Smooth muscle cell (in vitro differentiated cells): Measurements from ENCODE around the gene ADIPOR2. TPM values are rescaled to one million over a fixed set of nuclear protein-coding genes. Genes with fewer than 3 reads are reported as not detected.

ENCODE experiments used
- DNase-seq: peaks from one replicate; lab custom pipeline; 2025; ENCODE audit not compliant: unreplicated experiment; lab: John Stamatoyannopoulos, UW
- H2AFZ ChIP-seq: fragments of 200-600 bp; sonication (generic); 2 replicates; pipeline ENCODE4 v1.6.0; 2016; ENCODE audit warnings: antibody characterized with exemption, low read depth, mild to moderate bottlenecking
- H3F3A ChIP-seq: fragments of 200-600 bp; sonication (generic); 2 replicates; pipeline ENCODE4 v1.6.0; 2017; ENCODE audit warnings: antibody characterized with exemption, low read depth
- H3K27ac ChIP-seq: fragments of 200-600 bp; sonication (generic); 2 replicates; pipeline ENCODE4 v1.5.1; 2016; ENCODE audit warnings: low read depth, mild to moderate bottlenecking
- H3K27me3 ChIP-seq: fragments of 200-600 bp; sonication (generic); 2 replicates; pipeline ENCODE4 v1.6.1; 2016; ENCODE audit warnings: low read depth, mild to moderate bottlenecking
- H3K36me3 ChIP-seq: fragments of 200-600 bp; sonication (generic); 2 replicates; pipeline ENCODE4 v1.5.1; 2016; ENCODE audit warnings: low read depth
- H3K4me1 ChIP-seq: fragments of 200-600 bp; sonication (generic); 2 replicates; pipeline ENCODE4 v1.5.1; 2016; ENCODE audit warnings: low read depth
- H3K4me2 ChIP-seq: fragments of 200-600 bp; sonication (generic); 2 replicates; pipeline ENCODE4 v1.6.0; 2016; ENCODE audit warnings: mild to moderate bottlenecking
- H3K4me3 ChIP-seq: fragments of 200-600 bp; sonication (generic); 2 replicates; pipeline ENCODE4 v1.5.1; 2016; ENCODE audit warnings: mild to moderate bottlenecking
- H3K79me2 ChIP-seq: fragments of 200-600 bp; sonication (generic); 2 replicates; pipeline ENCODE4 v1.6.0; 2016; ENCODE audit warnings: low read depth, mild to moderate bottlenecking
- H3K9ac ChIP-seq: fragments of 200-600 bp; sonication (generic); 2 replicates; pipeline ENCODE4 v1.6.0; 2016; ENCODE audit warnings: low read depth
- H3K9me3 ChIP-seq: fragments of 200-600 bp; sonication (generic); replicated peaks from 2 replicates; pipeline ENCODE4 v1.5.1; 2016; ENCODE audit warnings: low read depth
- H4K20me1 ChIP-seq: fragments of 200-600 bp; sonication (generic); 2 replicates; pipeline ENCODE4 v1.6.0; 2016; ENCODE audit warnings: low read depth
- WGBS: methylation state at CpG from one replicate; pipeline ENCODE4 v1.1.7; 2016; ENCODE audit warnings: low lambda C conversion rate; 5-methylcytosine and 5-hydroxymethylcytosine counted together
- polyA plus RNA-seq: library from polyadenylated mRNA; unstranded; fragments of >200 nt; fragmentation: Nextera tagmentation; extraction: Ambion mirVana; gene quantifications from 2 replicates; pipeline ENCODE4 v1.2.1, GENCODE V29; 2016
- total RNA-seq: library from RNA; depleted of rRNA; stranded (reverse); fragments of >200 nt; gene quantifications from 2 replicates; pipeline ENCODE4 v1.2.3, GENCODE V29; 2014
- TF ChIP-seq, protein P1 (sequence below): fragments of 200-600 bp; sonication (generic); IDR thresholded peaks from 2 replicates; pipeline ENCODE4 v1.5.1; 2017; ENCODE audit warnings: borderline replicate concordance, mild to moderate bottlenecking, antibody characterized with exemption; ENCODE audit not compliant: insufficient read depth, poor library complexity, severe bottlenecking

Gene ADIPOR2
- total and polyA plus RNA-seq, 2 experiments from 2014 or later, result 7.0 to 34.1 TPM

DNA sequence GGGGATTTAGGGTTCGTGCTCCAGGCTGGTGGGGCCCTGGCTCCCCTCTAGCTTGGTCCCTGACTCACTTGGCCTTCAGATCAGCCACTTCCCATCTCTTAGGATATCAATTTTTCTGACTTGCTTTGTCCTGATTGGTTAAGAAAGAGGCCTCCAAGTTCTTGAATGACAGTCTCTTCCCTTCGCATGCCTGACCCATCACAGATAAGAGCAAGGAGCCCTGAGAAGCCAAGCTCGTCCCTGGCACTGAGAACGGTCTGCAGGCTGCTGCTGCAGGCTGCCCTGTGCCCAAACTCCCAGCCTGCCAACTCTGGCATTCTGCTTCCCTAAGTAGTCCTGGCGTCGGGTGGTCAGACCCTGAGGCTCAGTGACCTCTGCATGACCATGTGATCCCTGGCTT lies 128.7 kb downstream of the ADIPOR2 start:
- 67% methylated on average over 6 of the region's 6 CpGs for WGBS
- no peaks in the 10 kb centered on the region for H3K36me3 ChIP-seq
- no peak for DNase-seq
- H3K9ac ChIP-seq, result no peak overlapping the region
- H3K4me1 ChIP-seq, result peaks cover 13% of the 10 kb centered on the region
- no peak overlapping the region for H3K27ac ChIP-seq
- H3K4me3 ChIP-seq, result no peak overlapping the region
- no peaks in the 10 kb centered on the region for H3K9me3 ChIP-seq
- no peaks in the 10 kb centered on the region for H3F3A ChIP-seq
- no peak overlapping the region for H3K4me2 ChIP-seq
- H2AFZ ChIP-seq, result no peak overlapping the region
- no peaks in the 10 kb centered on the region for H3K79me2 ChIP-seq
- no peaks in the 10 kb centered on the region for H4K20me1 ChIP-seq
- peaks cover 48% of the 10 kb centered on the region for H3K27me3 ChIP-seq
- TF ChIP-seq, protein P1, sequence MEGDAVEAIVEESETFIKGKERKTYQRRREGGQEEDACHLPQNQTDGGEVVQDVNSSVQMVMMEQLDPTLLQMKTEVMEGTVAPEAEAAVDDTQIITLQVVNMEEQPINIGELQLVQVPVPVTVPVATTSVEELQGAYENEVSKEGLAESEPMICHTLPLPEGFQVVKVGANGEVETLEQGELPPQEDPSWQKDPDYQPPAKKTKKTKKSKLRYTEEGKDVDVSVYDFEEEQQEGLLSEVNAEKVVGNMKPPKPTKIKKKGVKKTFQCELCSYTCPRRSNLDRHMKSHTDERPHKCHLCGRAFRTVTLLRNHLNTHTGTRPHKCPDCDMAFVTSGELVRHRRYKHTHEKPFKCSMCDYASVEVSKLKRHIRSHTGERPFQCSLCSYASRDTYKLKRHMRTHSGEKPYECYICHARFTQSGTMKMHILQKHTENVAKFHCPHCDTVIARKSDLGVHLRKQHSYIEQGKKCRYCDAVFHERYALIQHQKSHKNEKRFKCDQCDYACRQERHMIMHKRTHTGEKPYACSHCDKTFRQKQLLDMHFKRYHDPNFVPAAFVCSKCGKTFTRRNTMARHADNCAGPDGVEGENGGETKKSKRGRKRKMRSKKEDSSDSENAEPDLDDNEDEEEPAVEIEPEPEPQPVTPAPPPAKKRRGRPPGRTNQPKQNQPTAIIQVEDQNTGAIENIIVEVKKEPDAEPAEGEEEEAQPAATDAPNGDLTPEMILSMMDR, result no peak

DNA sequence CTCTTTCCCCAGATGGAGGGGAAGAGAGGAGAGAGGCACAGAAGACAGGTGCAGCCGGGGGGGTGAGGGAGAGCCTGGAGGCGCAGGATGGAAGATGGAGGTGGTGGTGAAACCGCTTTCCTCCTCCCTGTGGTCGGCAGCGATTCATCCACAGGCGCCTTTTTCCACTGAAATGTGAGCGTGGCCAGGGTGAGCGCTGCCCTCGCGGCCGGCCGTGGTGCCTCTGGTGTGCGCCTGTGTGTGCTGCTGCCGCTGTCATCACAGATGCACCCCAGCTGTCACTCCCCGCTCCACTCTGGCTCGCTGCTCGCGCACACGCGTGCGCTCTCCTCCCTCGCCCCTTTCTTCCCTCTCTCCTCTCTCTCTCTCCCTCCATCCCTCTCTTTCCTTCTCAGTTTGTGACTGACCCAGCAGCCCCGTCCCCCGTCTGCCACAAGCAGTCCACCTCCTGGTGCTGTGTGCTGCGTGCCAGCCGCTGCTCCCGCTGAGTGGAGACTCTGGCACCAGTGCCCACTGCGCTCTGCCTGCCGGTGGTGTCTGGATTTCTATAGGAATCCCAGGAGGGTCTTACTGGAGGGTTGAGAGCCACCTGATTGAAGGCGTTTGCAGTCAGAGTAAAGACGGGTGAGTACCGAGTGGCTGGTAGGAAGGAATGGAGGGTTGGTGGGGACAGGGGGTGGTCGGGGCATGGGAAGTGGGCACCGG lies 129.5 kb downstream of the ADIPOR2 start, which contains the start of gene LRTM2:
Gene LRTM2 (plus strand): TSS at position 375 of the 705 bp plus-strand sequence. CDS start 7,584 bp downstream, outside the sequence.
- Histone ChIP-seq H3K27ac (no peak within 1 kb of the TSS), H3K27me3 (peaks cover 48% of the 10 kb centered on the region), H3K9me3 (no peaks in the 10 kb centered on the region), H3K4me2 (no peak within 1 kb of the TSS), H4K20me1 (no peaks in the 10 kb centered on the region), H2AFZ (no peak within 1 kb of the TSS), H3K79me2 (no peaks in the 10 kb centered on the region), H3K36me3 (no peaks in the 10 kb centered on the region), H3K4me3 (no peak within 1 kb of the TSS), H3K9ac (no peak within 1 kb of the TSS), H3F3A (no peaks in the 10 kb centered on the region), H3K4me1 (peaks cover 13% of the 10 kb centered on the region)
- TF ChIP-seq, protein P1, result no peak
- DNase-seq, result no peak
- WGBS, result 33% methylated on average over 30 of the region's 34 CpGs

DNA sequence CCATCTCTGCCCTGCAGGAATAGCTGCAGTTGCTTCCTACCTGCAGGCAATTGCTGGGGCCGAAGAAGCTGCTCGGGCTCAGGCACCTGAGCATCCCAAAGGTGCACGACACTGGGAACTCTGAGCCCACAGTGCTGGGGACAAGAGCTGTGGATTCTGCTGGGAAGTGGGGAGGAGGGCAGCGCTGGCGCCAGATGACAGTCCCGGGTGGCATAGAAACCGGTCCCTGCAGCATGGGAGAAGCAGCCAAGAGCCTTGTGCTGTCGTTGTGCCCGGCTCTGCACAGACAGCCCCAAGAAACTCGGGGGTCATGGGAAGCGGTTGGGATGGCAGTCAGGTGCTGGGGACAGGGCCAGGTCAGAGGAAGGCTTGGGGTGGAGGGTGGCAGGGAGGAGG lies 130.0 kb downstream of the ADIPOR2 start:
- H3F3A ChIP-seq, result no peaks in the 10 kb centered on the region
- no peak overlapping the region for H3K27ac ChIP-seq
- DNase-seq, result no peak
- H3K4me2 ChIP-seq, result no peak overlapping the region
- H3K27me3 ChIP-seq, result peaks cover 48% of the 10 kb centered on the region
- H3K4me1 ChIP-seq, result peaks cover 13% of the 10 kb centered on the region
- no peaks in the 10 kb centered on the region for H4K20me1 ChIP-seq
- no peaks in the 10 kb centered on the region for H3K36me3 ChIP-seq
- H3K9me3 ChIP-seq, result no peaks in the 10 kb centered on the region
- H3K79me2 ChIP-seq, result no peaks in the 10 kb centered on the region
- no peak overlapping the region for H2AFZ ChIP-seq
- no peak overlapping the region for H3K9ac ChIP-seq
- H3K4me3 ChIP-seq, result no peak overlapping the region
- 88% methylated on average over 11 of the region's 11 CpGs for WGBS
- TF ChIP-seq, protein P1, result no peak

DNA sequence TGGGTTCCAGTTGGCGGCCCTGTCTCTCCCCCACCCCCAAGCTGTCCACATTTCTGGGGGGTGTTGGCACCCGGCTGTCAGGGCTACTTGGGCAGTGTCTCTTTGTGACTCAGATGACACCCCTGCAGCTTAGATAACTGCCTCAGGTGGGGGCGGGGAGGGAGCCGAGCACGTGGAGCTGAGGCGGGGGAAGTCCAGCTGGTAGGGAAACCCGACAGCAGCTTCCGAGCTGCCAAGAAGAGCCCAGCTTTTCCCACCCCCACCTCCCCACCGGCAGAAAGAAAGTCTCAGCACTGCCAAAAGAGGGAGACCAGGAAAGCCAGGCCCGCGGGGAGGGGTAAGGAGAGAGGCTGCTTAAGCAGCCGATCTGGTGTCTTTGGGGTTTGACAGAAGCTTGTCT lies 130.9 kb downstream of the ADIPOR2 start:
- peaks cover 48% of the 10 kb centered on the region for H3K27me3 ChIP-seq

More for the DNA sequence above, 130.9 kb downstream of the ADIPOR2 start:
- Histone ChIP-seq H2AFZ (no peak overlapping the region), H3K4me2 (no peak overlapping the region), H4K20me1 (no peaks in the 10 kb centered on the region), H3K79me2 (no peaks in the 10 kb centered on the region), H3K36me3 (no peaks in the 10 kb centered on the region), H3K27ac (no peak overlapping the region), H3K4me1 (peaks cover 13% of the 10 kb centered on the region), H3K9ac (no peak overlapping the region), H3K4me3 (no peak overlapping the region), H3F3A (no peaks in the 10 kb centered on the region), H3K9me3 (no peaks in the 10 kb centered on the region)
- TF ChIP-seq, protein P1, result no peak
- DNase-seq, result no peak
- 34% methylated on average over 12 of the region's 12 CpGs for WGBS
